ENCODE measurements around the gene SEC14L2. TPM values are rescaled to one million over a fixed set of nuclear protein-coding genes. Genes with fewer than 3 reads are reported as not detected.

The SEC14L2 gene
- total and polyA plus RNA-seq, 2 of the 4 experiments (the other 2 are of a cell fraction) = 38.7 to 54.8 TPM

DNA sequence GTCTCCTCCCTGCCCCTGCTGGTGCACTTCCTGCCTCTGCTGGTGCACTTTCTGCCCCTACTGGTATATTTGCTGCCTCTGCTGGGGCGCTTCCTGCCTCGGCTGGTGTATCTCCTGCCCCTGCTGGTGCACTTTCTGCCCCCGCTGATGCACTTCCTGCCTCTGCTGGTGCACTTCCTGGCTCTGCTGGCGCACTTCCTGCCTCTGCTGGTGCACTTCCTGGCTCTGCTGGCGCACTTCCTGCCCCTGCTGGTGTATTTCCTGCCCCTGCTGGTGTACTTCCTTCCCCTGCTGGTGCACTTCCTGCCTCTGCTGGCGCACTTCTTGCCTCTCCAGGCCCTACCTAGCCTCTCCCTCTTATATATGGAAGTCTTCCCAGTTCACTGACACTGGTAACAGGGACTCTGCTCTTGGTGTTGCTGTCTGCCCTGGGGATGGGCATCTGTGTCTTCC, 38.9 kb downstream of the SEC14L2 start:
- in situ Hi-C loops (cut with MboI; ENCODE audit: low sequenced_read_pairs) = no loop called here

More for the DNA sequence above, 38.9 kb downstream of the SEC14L2 start:
- DNase-seq = no peak
- H3K27me3 ChIP-seq (ENCODE audit: control insufficient read depth, insufficient read depth, low read length) = peaks cover 12% of the 10 kb centered on the region
- dilution Hi-C loops (cut with HindIII; ENCODE audit: low sequenced_read_pairs, unreplicated experiment) (no loop called here), intact Hi-C loops (cut with micrococcal nuclease) (no loop called here)
- H4K91ac ChIP-seq (ENCODE audit: insufficient read depth, low read depth, low read length) = no peak overlapping the region
- ChIA-PET CTCF (interaction anchor here (1.5 kb wide), 1 partner anchor 9 kb away, joined by 5 read pairs; no protein-coding TSS in a partner anchor), POLR2A (ENCODE audit: unreplicated experiment) (no interaction called here)
- no peaks in the 10 kb centered on the region for H3K4me1 ChIP-seq (ENCODE audit: control insufficient read depth, insufficient read depth, low read length)
- no peak overlapping the region for H2AK5ac ChIP-seq (ENCODE audit: low read depth, low read length)
- no peaks in the 10 kb centered on the region for H3K36me3 ChIP-seq (ENCODE audit: control insufficient read depth, insufficient read depth, low read length)
- no peak overlapping the region for H3K27ac ChIP-seq (ENCODE audit: insufficient read depth, low read length)
- H4K20me1 ChIP-seq (ENCODE audit: insufficient read depth, low read length) = no peaks in the 10 kb centered on the region
- H2AK9ac ChIP-seq (replicated peaks; ENCODE audit: low read depth, low read length, poor library complexity) = no peak overlapping the region
- no peaks in the 10 kb centered on the region for H3K79me1 ChIP-seq (ENCODE audit: low read depth in 1 of 2, low read length in 2 of 2)
- H2BK120ac ChIP-seq (ENCODE audit: low read depth, low read length) = no peak overlapping the region
- no TSS peak for BruUV-seq (replicated peaks)
- H3K14ac ChIP-seq (replicated peaks; ENCODE audit: low read depth, low read length) = no peak overlapping the region; the same call in 1 of the 2 replicates
- H4K5ac ChIP-seq (ENCODE audit: low read depth, low read length) = peak overlapping the region; percentile 1; the same call in 1 of the 2 replicates
- ATAC-seq (ENCODE audit: low read depth) = no peak
- no peak overlapping the region for H2BK20ac ChIP-seq (ENCODE audit: low read depth, low read length)
- no peak overlapping the region for H3K56ac ChIP-seq (ENCODE audit: extremely low read depth, insufficient read depth, low read length)
- H2BK15ac ChIP-seq (ENCODE audit: low read depth, low read length) = no peak overlapping the region
- no peak overlapping the region for H3K18ac ChIP-seq (ENCODE audit: low read depth, low read length)
- no peak overlapping the region for H3K23ac ChIP-seq (ENCODE audit: low read depth, low read length)
- H4K8ac ChIP-seq (ENCODE audit: low read depth in 2 of 2, low read length in 2 of 2) = peak overlapping the region; percentile 69 to 81; a peak in 2 of 4 replicates
- WGBS, 2 experiments (ENCODE audit: extremely low coverage in 2 of 2, insufficient read length in 1 of 2) = no CpG with 5 or more reads among the region's 6 CpGs
- no peak overlapping the region for H3K4ac ChIP-seq (ENCODE audit: low read depth, low read length)
- H3K9me3 ChIP-seq (ENCODE audit: control insufficient read depth, insufficient read depth, low read length) = no peaks in the 10 kb centered on the region
- no peak overlapping the region for H2BK5ac ChIP-seq (ENCODE audit: low read depth, low read length, poor library complexity, severe bottlenecking)
- H3K4me3 ChIP-seq (ENCODE audit: insufficient read depth, low read depth, low read length) = no peak overlapping the region
- no peak for TF ChIP-seq BHLHE40 (IDR thresholded peaks at IDR 0.05; ENCODE audit: low read depth, low read length)
- no peak for TF ChIP-seq MXI1 (IDR thresholded peaks at IDR 0.05; ENCODE audit: borderline replicate concordance, low read depth, low read length)
- no peak for TF ChIP-seq SMC3 (IDR thresholded peaks at IDR 0.05; ENCODE audit: low read depth, low read length)
- TF ChIP-seq MAZ (IDR thresholded peaks at IDR 0.05; ENCODE audit: borderline replicate concordance, low read depth, low read length) = no peak
- H3K9ac ChIP-seq (ENCODE audit: low read depth, low read length) = no peak overlapping the region
- H2AFZ ChIP-seq (replicated peaks; ENCODE audit: low read length, poor library complexity) = peak overlapping the region; percentile 65
- no peak overlapping the region for H3K4me2 ChIP-seq (ENCODE audit: low read depth, low read length)
- H3K9me1 ChIP-seq (ENCODE audit: insufficient read depth, low read length) = no peaks in the 10 kb centered on the region
